Measurements from ENCODE around the gene KDM4C. TPM values are rescaled to one million over a fixed set of nuclear protein-coding genes. Genes with fewer than 3 reads are reported as not detected.

Gene KDM4C
- total RNA-seq, 6 donors from 2014 or later: 31.6 to 96.4 (median 41.2) TPM

DNA sequence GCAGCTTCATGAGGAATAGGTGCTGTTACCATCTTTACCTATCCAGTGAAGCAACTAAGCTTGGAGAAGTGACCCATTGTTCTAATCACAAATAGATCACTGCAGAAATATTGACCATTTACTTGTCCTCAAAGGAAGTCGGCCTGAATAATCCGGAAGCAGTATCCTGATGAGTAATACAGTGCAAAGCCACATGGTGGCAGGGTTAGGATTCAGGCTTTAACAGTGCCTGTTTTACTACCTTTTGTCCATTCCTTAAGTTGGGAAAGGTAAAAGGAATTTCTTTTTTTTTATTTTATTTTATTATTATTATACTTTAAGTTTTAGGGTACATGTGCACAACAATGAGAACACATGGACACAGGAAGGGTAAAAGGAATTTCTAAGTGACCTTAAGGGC lies 336.3 kb downstream of the KDM4C start:
- Histone ChIP-seq H3K4me3 (no peak overlapping the region), H3K9me3 (no peaks in the 10 kb centered on the region), H3K36me3 (no peaks in the 10 kb centered on the region), H3K4me1 (no peaks in the 10 kb centered on the region), H3K27ac (no peak overlapping the region), H3K27me3 (no peaks in the 10 kb centered on the region)
- WGBS, 2 donors: 79 to 98% methylated on average over 2 of the region's 2 CpGs
- no peak for DNase-seq
- ATAC-seq (ENCODE audit: low FRiP score in 2 of 2): no peak
- TF ChIP-seq, protein P1, sequence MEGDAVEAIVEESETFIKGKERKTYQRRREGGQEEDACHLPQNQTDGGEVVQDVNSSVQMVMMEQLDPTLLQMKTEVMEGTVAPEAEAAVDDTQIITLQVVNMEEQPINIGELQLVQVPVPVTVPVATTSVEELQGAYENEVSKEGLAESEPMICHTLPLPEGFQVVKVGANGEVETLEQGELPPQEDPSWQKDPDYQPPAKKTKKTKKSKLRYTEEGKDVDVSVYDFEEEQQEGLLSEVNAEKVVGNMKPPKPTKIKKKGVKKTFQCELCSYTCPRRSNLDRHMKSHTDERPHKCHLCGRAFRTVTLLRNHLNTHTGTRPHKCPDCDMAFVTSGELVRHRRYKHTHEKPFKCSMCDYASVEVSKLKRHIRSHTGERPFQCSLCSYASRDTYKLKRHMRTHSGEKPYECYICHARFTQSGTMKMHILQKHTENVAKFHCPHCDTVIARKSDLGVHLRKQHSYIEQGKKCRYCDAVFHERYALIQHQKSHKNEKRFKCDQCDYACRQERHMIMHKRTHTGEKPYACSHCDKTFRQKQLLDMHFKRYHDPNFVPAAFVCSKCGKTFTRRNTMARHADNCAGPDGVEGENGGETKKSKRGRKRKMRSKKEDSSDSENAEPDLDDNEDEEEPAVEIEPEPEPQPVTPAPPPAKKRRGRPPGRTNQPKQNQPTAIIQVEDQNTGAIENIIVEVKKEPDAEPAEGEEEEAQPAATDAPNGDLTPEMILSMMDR (IDR thresholded peaks at IDR 0.05): no peak

DNA sequence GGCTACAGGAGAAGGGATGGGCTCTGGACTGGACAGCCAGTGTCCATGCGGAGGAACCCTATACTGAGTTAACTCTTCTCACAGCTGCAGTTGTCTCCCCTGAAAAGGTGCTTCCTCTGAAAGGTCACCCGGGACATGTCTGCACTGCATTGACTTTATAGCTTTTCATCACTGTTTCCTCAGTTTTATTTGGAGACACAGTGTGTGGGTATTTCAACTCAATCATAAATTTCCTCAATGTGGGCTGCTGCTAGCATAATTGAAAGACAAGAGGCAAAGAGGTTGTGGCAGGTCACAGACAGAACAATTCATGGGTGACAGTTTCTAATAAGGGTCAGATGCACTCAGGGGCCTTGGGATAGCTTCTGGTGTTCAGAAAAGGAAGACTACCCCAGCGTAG lies 336.8 kb downstream of the KDM4C start:
- Histone ChIP-seq H3K4me1 (no peaks in the 10 kb centered on the region), H3K27me3 (no peaks in the 10 kb centered on the region), H3K36me3 (no peaks in the 10 kb centered on the region), H3K4me3 (no peak overlapping the region), H3K9me3 (no peaks in the 10 kb centered on the region), H3K27ac (no peak overlapping the region)
- DNase-seq (no peak), ATAC-seq (ENCODE audit: low FRiP score in 2 of 2) (no peak)
- WGBS, 2 donors: 89 to 91% methylated on average over 3 of the region's 3 CpGs
- TF ChIP-seq EP300 (IDR thresholded peaks at IDR 0.05) (no peak), POLR2A (IDR thresholded peaks at IDR 0.05) (no peak), POLR2AphosphoS5 (IDR thresholded peaks at IDR 0.05) (no peak)
- TF ChIP-seq, protein P1 (IDR thresholded peaks at IDR 0.05): no peak

DNA sequence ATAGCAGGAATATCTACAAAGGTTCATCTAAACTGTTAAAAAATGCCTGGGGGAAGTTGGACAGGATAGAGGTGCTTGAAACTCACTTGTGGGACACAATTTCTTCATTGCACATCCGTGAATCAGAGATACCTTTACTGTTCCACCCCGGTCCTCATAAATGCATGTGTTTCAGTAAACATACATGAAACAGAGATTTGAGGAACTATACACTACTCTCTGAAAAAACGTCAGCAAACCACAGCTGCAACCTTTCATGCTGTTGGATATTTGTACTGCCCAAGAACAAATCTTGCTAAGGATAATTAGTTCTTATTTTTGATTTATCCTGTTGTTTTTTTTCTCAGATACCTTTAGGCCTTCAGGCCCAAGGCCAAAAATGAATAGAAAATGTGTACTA lies 337.3 kb downstream of the KDM4C start:
- DNase-seq: no peak
- Histone ChIP-seq H3K27ac (no peak overlapping the region), H3K4me1 (no peaks in the 10 kb centered on the region), H3K4me3 (no peak overlapping the region), H3K27me3 (no peaks in the 10 kb centered on the region), H3K9me3 (no peaks in the 10 kb centered on the region), H3K36me3 (no peaks in the 10 kb centered on the region)
- 75 to 83% methylated on average over 3 of the region's 3 CpGs for WGBS, 2 donors
- no peak for ATAC-seq (ENCODE audit: low FRiP score in 2 of 2)
- TF ChIP-seq POLR2A (IDR thresholded peaks at IDR 0.05): no peak
- TF ChIP-seq, protein P1 (IDR thresholded peaks at IDR 0.05): no peak
- no peak for TF ChIP-seq EP300 (IDR thresholded peaks at IDR 0.05)
- no peak for TF ChIP-seq POLR2AphosphoS5 (IDR thresholded peaks at IDR 0.05)

DNA sequence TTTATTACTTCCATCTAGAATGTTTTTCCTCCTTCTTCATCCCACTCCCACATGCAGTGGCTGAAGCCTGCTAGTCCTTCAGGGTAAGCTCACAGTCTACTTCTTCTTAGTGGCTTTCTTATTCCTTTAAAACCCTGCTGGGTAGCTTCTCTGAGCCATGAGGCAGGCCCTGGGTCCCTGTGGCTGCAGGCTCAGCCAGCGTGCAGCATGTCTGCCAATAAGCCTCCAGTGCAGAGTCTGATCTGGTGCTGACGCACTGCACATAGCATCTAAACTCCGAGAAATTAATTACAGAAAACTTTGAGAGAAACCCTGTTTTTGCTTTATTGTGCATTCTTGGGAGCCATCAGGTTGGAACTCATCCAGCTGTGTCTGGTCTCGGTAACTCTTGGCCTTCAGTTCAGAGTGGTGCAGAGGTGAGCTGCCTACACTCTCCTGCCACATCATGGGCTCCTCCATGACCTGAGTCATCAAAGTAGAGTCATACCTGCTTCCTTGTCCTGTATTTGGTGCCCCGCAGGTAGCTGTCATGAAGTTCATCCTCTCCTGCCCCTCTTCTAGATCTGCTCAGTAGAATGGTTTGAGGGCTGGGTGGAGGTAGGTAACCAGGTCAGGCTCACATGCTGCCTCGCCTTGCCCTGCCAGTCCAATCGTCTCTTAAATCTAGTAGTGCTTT lies 339.4 kb downstream of the KDM4C start:
- WGBS, 2 donors: 96 to 98% methylated on average over 7 of the region's 7 CpGs

More for the DNA sequence above, 339.4 kb downstream of the KDM4C start:
- Histone ChIP-seq H3K9me3 (no peaks in the 10 kb centered on the region), H3K36me3 (no peaks in the 10 kb centered on the region), H3K4me3 (no peak overlapping the region), H3K27ac (no peak overlapping the region), H3K27me3 (no peaks in the 10 kb centered on the region), H3K4me1 (no peaks in the 10 kb centered on the region)
- DNase-seq (peak in 1 of 2 donors; percentile 12), ATAC-seq (ENCODE audit: low FRiP score in 2 of 2) (peak in 1 of 2 donors; percentile 23)
- TF ChIP-seq, protein P1 (IDR thresholded peaks at IDR 0.05): no peak
- TF ChIP-seq POLR2A (IDR thresholded peaks at IDR 0.05) (no peak), EP300 (IDR thresholded peaks at IDR 0.05) (no peak), POLR2AphosphoS5 (IDR thresholded peaks at IDR 0.05) (no peak)
